OCI-LY3 (cell line): ENCODE results near the gene GPC4.

Source experiments
- CTCF ChIP-seq: fragments of 200-600, 300-600 bp; sonication (generic); IDR thresholded peaks from 2 replicates; pipeline ENCODE4 v1.5.1; 2014; ENCODE audit warnings: antibody characterized with exemption, low read length, low read depth
- EZH2phosphoT487 ChIP-seq: fragments of 200-600 bp; shearing (Covaris generic); IDR thresholded peaks from 2 replicates; pipeline ENCODE4 v1.6.1; 2018; ENCODE audit warnings: antibody characterized with exemption, mixed run types, low read depth

GRCh38 chrX:133434197-133434820, 19.0 kb upstream of the GPC4 start:
- TF ChIP-seq CTCF (no peak), EZH2phosphoT487 (no peak)
